Immature natural killer cell (primary cell): ENCODE data around the gene LAS1L. TPM values are rescaled to one million over a fixed set of nuclear protein-coding genes. Genes with fewer than 3 reads are reported as not detected.
"Not testable (repeated sequence)": the region's sequence is repeated elsewhere in the genome, so short reads cannot be mapped to it uniquely, and the experiment has no call there.

ENCODE experiments used
- DNase-seq, 3 donors: peaks; one replicate each; pipeline ENCODE4 v3.0.0; 2022; ENCODE audit warnings: mixed read lengths in 1 of 3
- H3K27ac Mint-ChIP-seq, 6 donors: one replicate each; pipeline ENCODE4 v1.8.0; 2020; ENCODE audit warnings: mixed read lengths in 6 of 6, mild to moderate bottlenecking in 5 of 6, inconsistent platforms in 4 of 6, moderate library complexity in 3 of 6
- H3K27me3 Mint-ChIP-seq, 3 donors: one replicate each; pipeline ENCODE4 v1.8.0; 2020 to 2021; ENCODE audit warnings: low read depth in 3 of 3, mild to moderate bottlenecking in 3 of 3, mixed read lengths in 3 of 3, moderate library complexity in 3 of 3, inconsistent platforms in 1 of 3
- H3K36me3 Mint-ChIP-seq, 3 donors: one replicate each; pipeline ENCODE4 v1.8.0; 2020; ENCODE audit warnings: mixed read lengths in 3 of 3, inconsistent platforms in 2 of 3, mild to moderate bottlenecking in 2 of 3
- H3K4me1 Mint-ChIP-seq, 2 donors: one replicate each; pipeline ENCODE4 v1.8.0; 2020; ENCODE audit warnings: inconsistent platforms in 2 of 2, mild to moderate bottlenecking in 2 of 2, mixed read lengths in 2 of 2, moderate library complexity in 1 of 2
- H3K4me3 Mint-ChIP-seq, 5 donors: one replicate each; pipeline ENCODE4 v1.8.0; 2020; ENCODE audit warnings: mild to moderate bottlenecking in 5 of 5, mixed read lengths in 5 of 5, inconsistent platforms in 3 of 5, moderate library complexity in 3 of 5
- H3K9me3 Mint-ChIP-seq, 6 donors: one replicate each; pipeline ENCODE4 v1.8.0; 2020; ENCODE audit warnings: mild to moderate bottlenecking in 6 of 6, mixed read lengths in 6 of 6, inconsistent platforms in 4 of 6, moderate library complexity in 3 of 6
- polyA plus RNA-seq, 3 donors: library from polyadenylated mRNA; unstranded; fragments of 300-500 nt; fragmentation: Illumina TruSeq; gene quantifications; one replicate each; pipeline ENCODE4 v1.2.3, GENCODE V29; 2021

Gene LAS1L
- polyA plus RNA-seq, 3 donors from 2014 or later: 31.8 to 39.3 (median 38.3) TPM

DNA sequence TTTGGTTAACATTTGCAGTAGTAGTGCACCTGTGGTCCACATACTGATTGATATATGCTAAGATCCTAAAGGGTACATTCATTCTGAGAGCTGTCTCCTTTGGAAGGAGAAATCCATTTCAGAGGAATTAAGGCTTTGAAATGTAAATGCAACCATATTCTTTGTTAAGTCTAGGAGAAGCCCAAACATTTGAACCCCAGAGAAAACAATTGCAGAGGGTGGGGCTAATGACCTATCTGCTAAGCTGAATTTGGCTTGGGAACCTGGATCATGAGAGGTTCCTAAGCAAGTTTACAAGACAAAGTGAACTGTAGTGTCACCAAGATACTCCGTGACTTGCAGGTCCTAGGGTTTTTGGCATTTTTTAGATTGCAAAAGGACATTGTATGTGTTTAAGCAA lies 41.2 kb downstream of the LAS1L start:
- H3K4me1 Mint-ChIP-seq: no peaks in the 10 kb centered on the region

DNA sequence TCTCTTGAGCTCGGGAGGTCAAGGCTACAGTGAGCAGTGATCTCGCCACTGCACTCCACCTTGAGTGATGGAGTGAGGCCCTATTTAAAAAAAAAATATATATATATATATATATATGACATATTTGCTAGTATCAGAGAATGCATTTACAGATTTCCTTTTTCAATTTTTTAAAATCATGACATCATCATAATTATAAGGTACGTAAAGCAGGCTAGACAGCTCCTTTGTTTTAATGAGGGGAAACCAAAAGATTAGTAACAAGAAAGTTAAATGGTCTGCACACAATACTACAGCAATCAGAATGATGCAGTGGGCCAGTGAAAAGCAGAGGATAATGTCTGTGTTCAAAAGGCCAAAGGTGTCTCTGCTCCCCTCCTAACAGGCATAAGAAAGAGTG lies 43.0 kb downstream of the LAS1L start:
- no peaks in the 10 kb centered on the region for H3K36me3 Mint-ChIP-seq
- no peaks in the 10 kb centered on the region for H3K4me1 Mint-ChIP-seq
- DNase-seq: no peak
- no peaks in the 10 kb centered on the region for H3K9me3 Mint-ChIP-seq
- H3K27me3 Mint-ChIP-seq: peaks cover 0 to 4% (median 2%) of the 10 kb centered on the region in 3 donors
- H3K4me3 Mint-ChIP-seq: no peak overlapping the region
- no peak overlapping the region for H3K27ac Mint-ChIP-seq

More for the DNA sequence above, 41.2 kb downstream of the LAS1L start:
- Mint-ChIP-seq H3K9me3 (no peaks in the 10 kb centered on the region), H3K27ac (no peak overlapping the region), H3K27me3 (peaks cover 0 to 4% (median 2%) of the 10 kb centered on the region in 3 donors), H3K4me3 (no peak overlapping the region), H3K36me3 (no peaks in the 10 kb centered on the region)
- DNase-seq: no peak

DNA sequence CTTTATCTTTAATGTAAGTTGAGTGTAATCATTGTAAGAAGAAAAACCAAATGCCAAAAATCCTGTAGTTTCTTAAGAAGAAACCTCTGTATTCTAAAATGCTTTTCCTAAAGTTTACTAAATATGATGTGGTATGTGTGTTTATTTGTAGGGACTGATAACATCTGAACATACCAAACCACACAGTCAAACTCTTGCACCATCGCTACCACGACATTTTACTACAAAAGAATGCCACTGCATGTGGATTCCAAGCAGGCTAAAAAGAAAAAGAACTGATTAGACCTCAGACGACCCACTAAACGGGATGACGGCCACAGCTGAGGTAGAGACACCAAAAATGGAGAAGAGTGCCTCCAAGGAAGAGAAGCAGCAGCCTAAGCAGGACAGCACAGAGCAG lies 46.1 kb downstream of the LAS1L start:
- Mint-ChIP-seq H3K27me3 (peaks cover 0 to 7% (median 7%) of the 10 kb centered on the region in 3 donors), H3K36me3 (no peaks in the 10 kb centered on the region), H3K9me3 (no peaks in the 10 kb centered on the region), H3K27ac (no peak overlapping the region), H3K4me1 (no peaks in the 10 kb centered on the region), H3K4me3 (no peak overlapping the region)
- no peak for DNase-seq

DNA sequence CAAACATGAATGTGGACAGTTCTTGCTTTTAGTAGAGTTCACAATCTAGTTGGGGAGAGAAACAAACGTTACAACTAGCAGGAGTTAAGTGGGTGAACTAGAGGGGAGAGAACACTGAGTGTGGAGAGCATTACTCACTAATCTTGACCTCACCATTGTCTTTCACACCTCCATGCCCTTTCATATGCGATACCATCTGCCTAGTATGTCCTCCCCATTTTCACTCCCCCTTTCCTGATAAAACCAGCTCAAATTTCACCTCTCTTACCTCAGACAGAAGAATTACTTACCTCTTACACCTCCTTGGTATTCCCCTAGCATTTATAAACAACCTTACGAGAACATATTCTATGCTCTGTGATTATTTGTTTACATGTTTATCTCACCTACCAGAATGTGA lies 53.6 kb downstream of the LAS1L start:
- no peak overlapping the region for H3K27ac Mint-ChIP-seq
- no peak overlapping the region for H3K4me3 Mint-ChIP-seq
- DNase-seq: no peak
- H3K4me1 Mint-ChIP-seq: no peaks in the 10 kb centered on the region
- H3K9me3 Mint-ChIP-seq: peaks cover 0 to 20% (median 2%) of the 10 kb centered on the region in 6 donors
- H3K36me3 Mint-ChIP-seq: peaks cover 0 to 5% (median 0%) of the 10 kb centered on the region in 3 donors
- H3K27me3 Mint-ChIP-seq: peaks cover 2 to 11% (median 5%) of the 10 kb centered on the region in 3 donors

DNA sequence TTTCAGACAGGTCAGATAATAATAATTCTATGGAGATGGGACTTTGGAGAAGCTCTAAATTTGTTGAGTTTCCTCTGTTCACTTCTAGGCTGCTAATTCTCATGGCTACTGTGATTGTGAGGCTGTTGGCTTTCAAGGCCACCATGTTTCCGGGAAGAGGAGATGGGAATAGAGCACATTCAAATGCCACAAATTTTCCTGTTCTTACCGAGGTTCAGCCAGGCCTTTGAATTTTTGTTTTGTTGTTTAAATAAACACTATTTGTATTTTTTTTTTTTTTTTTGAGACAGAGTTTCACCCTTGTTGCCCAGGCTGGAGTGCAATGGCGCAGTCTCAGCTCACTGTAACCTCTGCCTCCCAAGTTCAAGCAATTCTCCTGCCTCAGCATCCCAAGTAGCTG lies 55.5 kb downstream of the LAS1L start:
- DNase-seq, H3K4me3 Mint-ChIP-seq, H3K27ac Mint-ChIP-seq, H3K4me1 Mint-ChIP-seq, H3K36me3 Mint-ChIP-seq: not testable (repeated sequence)
- Mint-ChIP-seq H3K27me3 (peaks cover 1 to 20% (median 2%) of the 10 kb centered on the region in 3 donors), H3K9me3 (peaks cover 0 to 20% (median 3%) of the 10 kb centered on the region in 6 donors)

DNA sequence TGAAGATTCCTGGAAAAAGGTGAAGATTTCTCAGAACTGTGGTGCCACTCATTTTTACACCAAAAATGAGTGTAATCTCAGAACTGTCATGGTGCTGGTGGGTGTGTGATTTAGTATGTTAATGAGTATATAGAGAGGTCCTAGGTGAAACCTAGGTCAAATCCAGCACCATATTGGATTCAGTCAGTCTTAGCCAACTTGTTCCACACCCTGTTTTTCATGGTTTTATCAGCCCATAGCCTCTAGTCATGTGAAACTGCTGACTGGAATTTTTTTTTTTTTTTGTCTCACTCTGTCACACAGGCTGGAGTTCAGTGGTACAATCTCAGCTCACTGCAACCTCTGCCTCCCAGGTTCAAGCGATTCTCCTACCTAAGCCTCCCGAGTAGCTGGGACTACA lies 58.0 kb downstream of the LAS1L start:
- H3K27ac Mint-ChIP-seq: no peak overlapping the region

DNA sequence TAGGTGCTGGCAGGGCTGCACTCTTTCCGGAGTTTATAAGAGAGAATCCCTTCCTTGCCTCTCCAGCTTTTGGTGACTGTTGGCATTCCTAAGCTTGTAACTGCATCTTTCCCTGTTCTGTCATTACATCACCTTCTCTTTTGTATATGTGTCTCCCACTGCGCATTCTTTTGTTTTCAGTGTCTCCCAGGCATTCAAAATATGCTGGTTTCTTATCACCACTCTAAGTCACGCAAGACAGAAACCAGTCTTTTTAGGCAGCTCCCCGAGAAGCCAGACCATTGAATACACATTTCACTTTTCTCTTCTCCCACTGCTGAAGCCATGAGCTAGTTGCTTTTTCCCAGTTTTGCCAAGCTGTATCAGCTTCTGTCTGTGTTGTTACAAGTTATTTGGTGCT lies 71.0 kb downstream of the LAS1L start:
- Mint-ChIP-seq H3K27me3 (peaks cover 2 to 10% (median 3%) of the 10 kb centered on the region in 3 donors), H3K36me3 (no peaks in the 10 kb centered on the region), H3K4me1 (no peaks in the 10 kb centered on the region), H3K27ac (no peak overlapping the region), H3K4me3 (no peak overlapping the region), H3K9me3 (peaks cover 0 to 6% (median 5%) of the 10 kb centered on the region in 6 donors)
- no peak for DNase-seq

More for the DNA sequence above, 58.0 kb downstream of the LAS1L start:
- H3K36me3 Mint-ChIP-seq: peaks cover 0 to 5% (median 0%) of the 10 kb centered on the region in 3 donors
- peaks cover 2 to 20% (median 7%) of the 10 kb centered on the region in 3 donors for H3K27me3 Mint-ChIP-seq
- H3K4me1 Mint-ChIP-seq: no peaks in the 10 kb centered on the region
- H3K4me3 Mint-ChIP-seq: no peak overlapping the region
- H3K9me3 Mint-ChIP-seq: peaks cover 0 to 20% (median 4%) of the 10 kb centered on the region in 6 donors
- no peak for DNase-seq

Other genes with a start within 250 kb of the LAS1L start
- gene MSN, start 132.9 kb upstream of the LAS1L start, polyA plus RNA-seq: 1,000 to 10,000 TPM; 1,039 to 1,577 (median 1,568) TPM